GM19043 (cell line): Measurements from ENCODE around the gene NOS3.

Experiments used
- ATAC-seq: cut with Tn5 transposase; IDR thresholded peaks from one replicate; pipeline ENCODE4 v1.9.1; 2021; ENCODE audit warnings: low read depth; ENCODE audit not compliant: unreplicated experiment

NOS3 gene

DNA sequence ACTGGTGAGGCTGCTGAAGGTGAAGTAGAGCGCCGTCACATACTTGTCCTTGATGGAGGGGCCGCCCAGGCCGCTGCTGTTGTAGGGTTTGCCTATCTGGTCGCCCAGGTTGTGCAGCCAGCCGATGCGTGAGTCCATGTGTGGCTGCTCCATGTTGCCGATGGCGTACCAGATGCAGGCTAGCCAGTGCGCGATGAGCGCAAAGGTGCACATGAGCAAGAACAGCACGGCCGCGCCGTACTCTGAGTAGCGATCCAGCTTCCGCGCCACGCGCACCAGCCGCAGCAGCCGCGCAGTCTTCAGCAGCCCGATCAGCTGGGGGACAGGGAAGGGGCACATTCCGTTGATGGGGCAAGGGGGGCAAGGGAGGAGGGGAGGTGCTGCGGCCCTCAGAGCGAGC is 39.3 kb upstream of the NOS3 start:
- no peak for ATAC-seq

DNA sequence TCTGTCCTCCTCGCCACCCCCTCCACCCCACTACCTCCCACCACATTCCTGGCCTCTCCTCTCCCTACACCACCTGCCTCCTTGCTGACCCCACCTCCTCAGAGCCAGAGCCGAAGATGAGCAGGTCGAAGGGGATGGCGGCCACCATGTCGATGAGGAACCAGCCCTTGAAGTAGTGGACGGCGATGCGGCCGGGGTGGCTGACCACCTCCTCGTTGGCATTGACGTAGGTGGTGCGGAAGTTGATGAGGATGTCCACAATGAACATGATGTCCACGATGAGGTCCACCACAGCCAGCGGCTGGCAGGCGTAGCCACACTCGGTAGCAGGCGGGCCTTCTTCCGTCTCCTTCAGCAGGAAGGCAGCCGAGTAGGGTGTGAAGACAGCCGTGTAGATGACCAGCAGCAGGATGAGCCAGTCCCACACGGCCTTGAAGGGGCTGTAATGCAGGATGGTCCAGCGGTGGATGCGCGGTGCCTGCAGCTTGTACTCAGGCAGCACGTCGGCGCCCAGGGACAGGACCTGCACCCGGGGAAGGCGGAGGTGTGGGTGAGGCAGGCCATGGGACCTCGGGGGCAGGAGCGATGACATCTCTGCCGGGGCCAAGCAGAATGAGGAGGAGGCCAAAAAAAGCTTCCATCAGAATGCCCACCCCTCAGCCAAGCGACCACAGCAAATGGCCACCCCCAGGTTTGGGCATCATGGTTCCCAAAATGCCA is 38.3 kb upstream of the NOS3 start:
- no peak for ATAC-seq

- no peak for ATAC-seq
These were observed 37.5 kb upstream of the NOS3 start for GRCh38 chr7:150953061-150953997.

GRCh38 chr7:150954201-150954985 is 36.4 kb upstream of the NOS3 start:
- no peak for ATAC-seq

DNA sequence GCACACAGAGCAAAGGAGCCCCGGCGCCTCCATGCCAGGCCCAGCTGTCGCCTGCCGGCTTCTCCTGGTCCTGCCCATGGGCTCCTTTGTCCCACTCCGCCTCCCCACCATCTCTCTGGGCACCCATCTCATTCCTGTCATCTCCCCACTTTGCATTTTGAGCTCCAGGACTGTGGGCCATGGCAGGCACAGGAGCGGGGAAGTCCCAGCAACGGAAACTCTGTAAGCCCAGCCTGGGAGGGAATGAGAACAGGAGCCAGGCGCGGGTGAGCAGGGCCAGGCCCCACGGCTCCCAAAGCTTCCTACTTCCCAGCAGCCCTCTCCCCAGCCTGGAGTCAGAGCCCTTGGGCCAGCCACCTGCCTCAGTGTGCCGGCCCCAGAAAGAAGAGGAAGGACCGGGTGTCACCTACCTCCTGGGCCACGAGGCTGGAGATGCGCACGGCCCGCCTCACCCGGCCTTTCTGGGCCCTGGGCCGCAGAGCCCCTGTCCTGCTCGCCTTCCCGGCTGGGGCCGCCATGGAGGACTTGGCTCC is 35.8 kb upstream of the NOS3 start:
- ATAC-seq = no peak

DNA sequence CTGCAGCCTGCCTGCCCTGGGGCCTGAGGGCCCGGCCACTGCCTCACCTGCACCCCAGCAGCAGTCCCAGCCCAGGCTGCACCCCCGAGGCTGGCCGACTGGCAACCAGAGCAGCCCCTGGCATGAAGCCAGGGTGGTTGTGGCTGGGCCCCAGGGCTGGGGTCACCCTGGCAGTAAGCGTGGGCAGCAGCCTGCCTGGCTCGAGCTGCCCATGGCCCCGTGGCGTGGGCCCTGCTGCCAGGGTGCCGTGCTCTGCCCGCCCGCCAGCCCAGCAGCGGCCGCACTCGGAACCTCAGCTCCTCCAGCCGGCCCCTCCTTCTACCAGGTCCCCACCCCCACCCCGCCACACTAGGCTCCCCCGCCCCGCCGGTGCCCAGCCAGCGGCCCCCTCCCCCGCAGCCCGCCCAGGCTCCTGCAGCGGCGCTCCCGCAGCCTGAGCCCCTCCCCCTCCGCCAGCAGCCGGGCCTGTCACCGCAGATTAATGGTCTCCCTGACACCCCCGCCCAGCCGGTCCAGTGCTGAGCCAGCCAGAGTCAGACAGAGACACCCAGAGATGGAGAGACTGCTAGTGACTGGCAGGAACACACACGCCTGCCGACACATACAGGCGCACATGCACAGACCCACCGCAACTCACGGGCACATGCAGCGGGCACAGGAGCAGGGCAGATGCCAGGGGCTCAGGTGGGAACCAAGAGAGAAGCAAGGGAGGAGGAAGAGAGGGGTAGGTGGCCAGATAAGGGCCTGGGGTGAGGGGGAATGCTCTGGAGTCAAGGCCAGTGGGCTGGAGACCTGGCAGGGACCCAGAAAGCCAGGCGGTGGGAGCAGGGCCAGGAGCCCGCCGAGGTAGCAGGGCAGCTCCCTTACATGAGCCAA is 35.1 kb upstream of the NOS3 start:
- ATAC-seq = no peak

- ATAC-seq = no peak
These were observed 34.3 kb upstream of the NOS3 start for GRCh38 chr7:150956395-150957132.

- no peak for ATAC-seq
These were observed 33.4 kb upstream of the NOS3 start for GRCh38 chr7:150957133-150958020.

- no peak for ATAC-seq
These were observed 32.7 kb upstream of the NOS3 start for GRCh38 chr7:150958062-150958552.

GRCh38 chr7:150958597-150958996 is 32.2 kb upstream of the NOS3 start:
- ATAC-seq = no peak

- no peak for ATAC-seq
These were observed 31.7 kb upstream of the NOS3 start for GRCh38 chr7:150959081-150959480.

- no peak for ATAC-seq
These were observed 30.8 kb upstream of the NOS3 start for GRCh38 chr7:150959739-150960734.

DNA sequence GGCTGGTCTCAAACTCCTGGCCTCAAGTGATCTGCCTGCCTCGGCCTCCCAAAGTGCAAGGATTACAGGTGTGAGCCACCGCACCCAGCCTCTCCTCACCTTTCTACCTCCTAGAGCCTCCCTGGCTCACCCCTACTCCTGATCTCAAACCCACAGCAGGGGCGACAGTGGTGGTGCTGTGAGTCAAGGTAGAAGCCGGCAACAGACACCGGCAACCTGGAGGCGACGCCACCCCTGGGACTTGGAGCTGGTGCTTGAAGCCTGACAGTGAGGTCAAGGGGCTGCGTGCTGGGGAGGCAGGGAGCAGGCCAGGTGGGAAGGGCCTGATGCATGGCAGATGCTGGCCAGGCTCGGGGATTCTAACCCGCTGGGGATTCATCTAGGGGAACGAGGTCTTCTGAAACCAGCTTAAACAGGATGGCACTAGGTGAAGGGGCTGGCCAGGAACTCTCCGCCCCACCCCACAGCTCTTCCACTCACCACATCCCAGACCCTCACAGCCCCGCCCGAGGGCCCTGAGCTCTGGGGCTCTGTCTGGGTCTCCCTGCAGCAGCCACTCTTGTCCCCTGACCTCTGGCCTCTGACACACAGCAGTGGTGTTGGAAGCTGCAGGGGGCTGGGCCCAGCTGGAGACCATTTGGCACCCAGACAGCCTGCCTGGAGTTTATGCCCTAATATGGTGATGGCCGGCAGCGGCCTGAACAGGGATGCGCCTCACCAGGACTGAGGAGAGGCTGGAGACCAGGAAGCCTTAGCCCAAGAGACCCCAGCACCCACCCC is 29.1 kb upstream of the NOS3 start:
- no peak for ATAC-seq

DNA sequence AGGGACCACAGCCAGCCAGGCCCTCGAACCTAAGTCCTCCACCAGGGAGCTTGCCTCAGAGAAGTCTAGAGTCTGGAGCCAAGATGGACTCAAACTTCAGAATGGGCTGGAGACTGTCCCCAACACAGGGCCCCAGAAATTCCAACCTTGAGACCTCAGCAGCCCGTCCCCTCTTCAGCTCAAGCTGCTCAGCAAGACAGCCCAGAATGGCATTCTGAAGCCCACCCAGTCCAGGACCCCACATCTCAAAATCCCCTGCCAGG is 28.6 kb upstream of the NOS3 start:
- no peak for ATAC-seq

DNA sequence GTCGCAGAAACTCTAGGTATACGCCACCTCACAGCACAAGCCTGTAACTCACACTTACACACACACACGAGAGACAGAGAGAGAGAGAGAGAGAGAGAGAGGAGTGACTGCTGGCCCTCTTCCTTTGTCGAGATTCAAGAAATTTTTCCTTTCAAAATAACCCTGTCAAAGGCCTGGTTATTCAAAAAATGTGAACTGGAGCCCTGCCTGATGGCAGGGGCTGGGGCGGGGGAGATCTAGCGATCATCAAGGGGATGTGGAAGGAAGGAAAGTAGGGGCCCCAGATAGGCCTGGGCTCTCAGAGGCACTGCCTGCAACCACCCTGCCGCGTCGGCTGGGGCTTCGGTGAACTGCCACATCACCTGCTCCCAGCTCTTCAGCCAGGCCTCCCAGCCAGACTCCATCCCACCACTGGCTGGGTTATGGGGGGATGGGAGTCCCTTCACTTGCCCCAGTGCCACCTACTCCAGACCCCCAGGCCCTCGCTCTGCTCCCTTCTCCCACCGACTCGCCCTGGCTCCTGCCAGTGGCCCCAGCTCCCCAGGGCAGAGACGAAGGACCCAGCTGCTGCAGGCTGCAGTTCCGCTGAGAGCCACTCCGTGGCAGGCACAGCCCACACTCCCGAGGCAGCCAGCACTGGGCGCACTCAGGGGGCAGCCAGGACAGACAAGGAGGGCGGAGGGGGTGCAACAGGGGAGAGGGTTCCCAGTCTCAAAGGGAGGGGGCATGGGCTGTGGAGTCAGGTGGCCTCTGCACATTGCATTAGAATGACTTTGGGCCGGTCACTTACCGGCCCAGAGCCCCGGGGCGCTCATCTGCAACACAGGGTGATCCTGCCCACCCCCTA is 28.0 kb upstream of the NOS3 start:
- peak; percentile 73 for ATAC-seq
